A549 (cell line): Measurements from ENCODE around the gene KLHL9. TPM values are rescaled to one million over a fixed set of nuclear protein-coding genes. Genes with fewer than 3 reads are reported as not detected.

Source experiments
- ATAC-seq, 2 experiments: fragments of 200-7000 bp in 1 of 2; fragments of >200 bp in 1 of 2; cut with Nextera tagmentation in 1 of 2; cut with Tn5 transposase in 1 of 2; 3 replicates each; pipeline versions ENCODE4 v1.8.0 to v1.9.1; 2018 to 2020; ENCODE audit warnings: mild to moderate bottlenecking in 1 of 2, moderate library complexity in 1 of 2
- CTCF ChIA-PET: fragments of 300-600 bp; sonication (Branson Sonifier 250); formaldehyde crosslinking; extraction: SDS; loops from one replicate; lab custom pipeline; 2021; ENCODE audit warnings: antibody characterized with exemption, inconsistent platforms; lab: Yijun Ruan, JAX
- POLR2A ChIA-PET: fragments of 350-600 bp; formaldehyde crosslinking; extraction: SDS; loops from one replicate; lab custom pipeline; 2021; ENCODE audit warnings: antibody characterized with exemption, inconsistent platforms; lab: Yijun Ruan, JAX
- DNase-seq, 2 experiments: peaks; one replicate each; pipeline versions ENCODE4 v3.0.0 to v3.0.0-alpha.2; 2011 to 2016; ENCODE audit warnings: low read depth in 1 of 2, low spot score in 1 of 2
- FAIRE-seq: peaks from 2 replicates; lab custom pipeline; 2011; peaks lifted over from hg19 to GRCh38; lab: Jason Lieb, UNC
- H3K27ac ChIP-seq, 2 experiments: fragments of >200 bp; sonication (Bioruptor Twin); formaldehyde crosslinking; 3 replicates each; pipeline ENCODE4 v1.5.1; 2016 to 2017
- H3K4me1 ChIP-seq: fragments of >200 bp; sonication (Bioruptor Twin); formaldehyde crosslinking; 3 replicates; pipeline ENCODE4 v1.6.1; 2016
- H3K4me2 ChIP-seq: fragments of >200 bp; sonication (Bioruptor Twin); formaldehyde crosslinking; 3 replicates; pipeline ENCODE4 v1.6.1; 2016
- H3K4me3 ChIP-seq: fragments of >200 bp; sonication (Bioruptor Twin); formaldehyde crosslinking; 3 replicates; pipeline ENCODE4 v1.5.1; 2016
- H3K9me3 ChIP-seq: fragments of >200 bp; sonication (Bioruptor Twin); formaldehyde crosslinking; 3 replicates; pipeline ENCODE4 v1.6.1; 2016
- BHLHE40 ChIP-seq: IDR thresholded peaks from 2 replicates; pipeline ENCODE4 v1.6.1; 2012; ENCODE audit warnings: low read depth, low read length, inconsistent platforms
- CEBPB ChIP-seq, 2 experiments: fragments of >200 bp in 1 of 2; sonication (Bioruptor Twin) in 1 of 2; formaldehyde crosslinking in 1 of 2; IDR thresholded peaks; 2 replicates each; pipeline ENCODE4 v1.6.1; 2012 to 2016
- CHD2 ChIP-seq: fragments of 150-350 bp; IDR thresholded peaks from 2 replicates; pipeline ENCODE4 v1.6.1; 2014; ENCODE audit warnings: low read length; ENCODE audit not compliant: partially characterized antibody
- FOSB ChIP-seq: fragments of 250-450 bp; sonication (Bioruptor Pico); IDR thresholded peaks from 2 replicates; pipeline ENCODE4 v1.5.0; 2020; ENCODE audit warnings: mild to moderate bottlenecking, moderate library complexity
- JUNB ChIP-seq: fragments of >200 bp; sonication (Bioruptor Twin); formaldehyde crosslinking; IDR thresholded peaks from 2 replicates; pipeline ENCODE4 v1.6.1; 2016
- MAZ ChIP-seq: fragments of 150-350 bp; IDR thresholded peaks from 2 replicates; pipeline ENCODE4 v1.6.1; 2014; ENCODE audit warnings: antibody characterized with exemption, low read depth, low read length, borderline replicate concordance
- MYC ChIP-seq: IDR thresholded peaks from 2 replicates; pipeline ENCODE4 v1.6.1; 2012; ENCODE audit warnings: mild to moderate bottlenecking, inconsistent platforms, low read length, improper control_type of control experiment, borderline replicate concordance
- PBX3 ChIP-seq: IDR thresholded peaks from 2 replicates; pipeline ENCODE4 v1.6.1; 2012
- POLR2A ChIP-seq: IDR thresholded peaks from 2 replicates; pipeline ENCODE4 v1.6.1; 2012; ENCODE audit warnings: mild to moderate bottlenecking, low read length
- RAD21 ChIP-seq, 2 experiments: fragments of >200 bp in 1 of 2; sonication (Bioruptor Twin) in 1 of 2; formaldehyde crosslinking in 1 of 2; IDR thresholded peaks in 1 of 2; conservative IDR thresholded peaks in 1 of 2; 2 replicates in 1 of 2; 3 replicates in 1 of 2; pipeline ENCODE4 v1.6.1; 2012 to 2018; ENCODE audit warnings: inconsistent platforms in 1 of 2
- REST ChIP-seq: fragments of 200-600 bp; sonication (generic); IDR thresholded peaks from 2 replicates; pipeline ENCODE4 v1.6.1; 2016; ENCODE audit warnings: antibody characterized with exemption, mild to moderate bottlenecking, moderate library complexity
- RFX5 ChIP-seq: fragments of 450-650 bp; IDR thresholded peaks from 2 replicates; pipeline ENCODE4 v1.7.1; 2014; ENCODE audit warnings: antibody characterized with exemption, mild to moderate bottlenecking, moderate library complexity
- TP53 ChIP-seq: fragments of 250-450 bp; sonication (Bioruptor Pico); IDR thresholded peaks from 2 replicates; pipeline ENCODE4 v1.5.0; 2021; ENCODE audit warnings: mild to moderate bottlenecking, moderate library complexity
- ZFP36 ChIP-seq: fragments of 450-650 bp; IDR thresholded peaks from 2 replicates; pipeline ENCODE4 v1.6.1; 2014; ENCODE audit warnings: borderline replicate concordance; ENCODE audit not compliant: partially characterized antibody
- WGBS: methylation state at CpG from one replicate; pipeline ENCODE4 v1.1.6; 2017; ENCODE audit errors: missing lambda C conversion rate; 5-methylcytosine and 5-hydroxymethylcytosine counted together
- polyA plus RNA-seq, 4 experiments: library from polyadenylated mRNA; depleted of rRNA in 3 of 4; stranded (reverse); fragments of >200 nt; fragmentation: RNase III in 1 of 4; extraction: RNeasy Plus Mini Kit Qiagen cat#74134 plus additional on column Dnase treatment in 1 of 4; gene quantifications; 2 replicates in 3 of 4; 3 replicates in 1 of 4; pipeline ENCODE4 v1.2.3, GENCODE V29; 2011 to 2017
- TF ChIP-seq, protein P1 (sequence below): fragments of 450-650 bp; IDR thresholded peaks from 2 replicates; pipeline ENCODE4 v1.6.1; 2014; ENCODE audit warnings: antibody characterized with exemption
- TF ChIP-seq, protein P2 (sequence below): fragments of >200 bp; sonication (Bioruptor Twin); formaldehyde crosslinking; IDR thresholded peaks from 3 replicates; pipeline ENCODE4 v1.6.1; 2016

The KLHL9 gene
- polyA plus RNA-seq, 2 of the 4 experiments (the other 2 are of a cell fraction), result 18.6 to 27.4 TPM

DNA sequence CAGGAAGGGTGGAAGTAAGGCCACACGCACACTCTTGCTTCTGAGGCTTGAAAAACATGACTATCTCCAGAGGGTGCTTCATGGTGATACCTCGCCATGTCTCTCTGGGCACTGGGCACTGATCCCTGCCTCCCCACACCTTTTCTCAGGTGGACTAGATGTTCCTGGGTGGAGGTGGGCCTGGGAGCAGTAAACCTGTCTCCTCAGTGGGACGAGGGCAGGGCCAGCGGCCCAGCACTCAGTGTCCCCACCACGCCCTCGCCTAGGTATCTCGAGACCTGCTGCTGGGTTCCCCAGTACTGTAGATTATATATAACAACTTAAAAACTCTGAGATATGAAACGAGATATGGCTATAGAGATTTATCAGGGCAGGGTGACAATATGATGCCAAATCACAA lies 27.1 kb upstream of the KLHL9 start:
- no peak overlapping the region for H3K27ac ChIP-seq
- 45% methylated on average over 8 of the region's 8 CpGs for WGBS
- no peaks in the 10 kb centered on the region for H3K4me1 ChIP-seq
- no peak overlapping the region for H3K4me2 ChIP-seq
- CTCF ChIA-PET, result no interaction called here
- ATAC-seq (no peak), FAIRE-seq (no peak), DNase-seq (no peak)
- H3K9me3 ChIP-seq, result no peaks in the 10 kb centered on the region
- TF ChIP-seq ZFP36, result no peak
- no peak for TF ChIP-seq PBX3
- no peak for TF ChIP-seq CEBPB (IDR thresholded peaks at IDR 0.05)
- TF ChIP-seq RAD21 (conservative IDR thresholded peaks at IDR 0.05 in 1 of 2, IDR thresholded peaks at IDR 0.05 in 1 of 2), result no peak
- TF ChIP-seq MAZ, result no peak
- TF ChIP-seq JUNB, result no peak
- TF ChIP-seq FOSB, result no peak
- no peak for TF ChIP-seq MYC
- no peak for TF ChIP-seq REST
- TF ChIP-seq CHD2, result no peak
- TF ChIP-seq TP53 (CRISPR knock-in tag), result no peak
- TF ChIP-seq, protein P1, sequence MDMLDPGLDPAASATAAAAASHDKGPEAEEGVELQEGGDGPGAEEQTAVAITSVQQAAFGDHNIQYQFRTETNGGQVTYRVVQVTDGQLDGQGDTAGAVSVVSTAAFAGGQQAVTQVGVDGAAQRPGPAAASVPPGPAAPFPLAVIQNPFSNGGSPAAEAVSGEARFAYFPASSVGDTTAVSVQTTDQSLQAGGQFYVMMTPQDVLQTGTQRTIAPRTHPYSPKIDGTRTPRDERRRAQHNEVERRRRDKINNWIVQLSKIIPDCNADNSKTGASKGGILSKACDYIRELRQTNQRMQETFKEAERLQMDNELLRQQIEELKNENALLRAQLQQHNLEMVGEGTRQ, result no peak
- no peak for TF ChIP-seq RFX5
- no peak for TF ChIP-seq BHLHE40
- POLR2A ChIA-PET, result no interaction called here
- no peak overlapping the region for H3K4me3 ChIP-seq

DNA sequence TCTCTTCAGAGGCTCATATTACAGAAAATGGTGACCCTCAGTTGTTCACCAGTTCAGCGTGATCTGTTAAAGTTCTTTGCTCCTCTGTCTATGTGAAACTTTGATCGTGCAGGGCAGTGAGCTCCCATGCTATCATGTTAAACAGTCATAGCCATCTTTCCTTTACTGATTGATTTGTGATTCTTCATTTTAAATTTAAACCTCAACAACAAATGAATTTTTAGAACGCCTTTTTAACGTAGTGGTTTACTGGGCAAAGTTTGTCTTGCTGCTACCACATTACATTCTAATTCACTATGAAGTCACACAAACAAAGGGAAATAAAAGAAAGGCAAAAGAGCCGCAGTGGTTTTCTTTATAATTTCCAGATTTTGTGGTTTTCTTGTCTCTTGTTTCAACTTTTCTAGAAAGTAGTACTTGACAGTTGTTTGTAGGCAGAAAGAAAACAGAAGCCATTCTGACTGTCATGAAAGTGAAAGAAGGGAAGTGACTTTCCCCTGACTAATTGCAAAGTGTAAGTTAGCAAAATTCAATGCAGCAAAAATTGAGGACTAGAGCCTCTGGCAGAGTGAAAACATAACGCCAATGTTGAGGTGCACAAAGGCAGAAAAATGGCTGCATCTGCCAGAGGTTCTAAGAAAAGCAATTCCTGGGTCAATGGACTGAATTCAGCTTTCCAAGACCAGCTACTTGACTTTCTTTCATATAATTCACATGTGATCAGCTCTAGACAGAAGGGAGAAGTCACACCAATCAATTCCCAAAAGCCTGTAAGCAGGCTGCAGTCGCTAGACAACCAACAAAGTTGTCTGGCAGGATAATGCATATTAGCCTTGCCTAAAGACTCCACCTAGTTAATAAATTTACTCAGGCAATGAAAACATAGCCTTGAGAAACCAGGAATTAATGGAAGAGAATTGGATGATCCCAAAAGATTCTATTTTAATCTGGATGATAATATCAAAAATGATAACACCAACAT lies 22.6 kb upstream of the KLHL9 start:
- TF ChIP-seq, protein P2, sequence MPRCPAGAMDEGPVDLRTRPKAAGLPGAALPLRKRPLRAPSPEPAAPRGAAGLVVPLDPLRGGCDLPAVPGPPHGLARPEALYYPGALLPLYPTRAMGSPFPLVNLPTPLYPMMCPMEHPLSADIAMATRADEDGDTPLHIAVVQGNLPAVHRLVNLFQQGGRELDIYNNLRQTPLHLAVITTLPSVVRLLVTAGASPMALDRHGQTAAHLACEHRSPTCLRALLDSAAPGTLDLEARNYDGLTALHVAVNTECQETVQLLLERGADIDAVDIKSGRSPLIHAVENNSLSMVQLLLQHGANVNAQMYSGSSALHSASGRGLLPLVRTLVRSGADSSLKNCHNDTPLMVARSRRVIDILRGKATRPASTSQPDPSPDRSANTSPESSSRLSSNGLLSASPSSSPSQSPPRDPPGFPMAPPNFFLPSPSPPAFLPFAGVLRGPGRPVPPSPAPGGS, result no peak
- TF ChIP-seq POLR2A, result no peak
- Histone ChIP-seq H3K9me3 (peaks cover 6% of the 10 kb centered on the region; the same call in 1 of the 3 replicates), H3K4me3 (no peak overlapping the region), H3K4me2 (no peak overlapping the region), H3K27ac (no peak overlapping the region), H3K4me1 (no peaks in the 10 kb centered on the region)
- ChIA-PET POLR2A (no interaction called here), CTCF (no interaction called here)
- ATAC-seq (no peak), DNase-seq (no peak), FAIRE-seq (no peak)
- 38% methylated on average over 7 of the region's 7 CpGs for WGBS
